Suprapubic skin (tissue), 3 donors: ENCODE data around the gene HDAC5.

Experiments used
- POLR2AphosphoS5 ChIP-seq, 3 donors: sonication (generic); formaldehyde crosslinking; IDR thresholded peaks; one replicate each; pipeline ENCODE4 v1.6.1; 2017; ENCODE audit warnings: antibody characterized with exemption in 3 of 3
- TF ChIP-seq, protein P1 (sequence below), 2 donors: fragments of 200-600 bp in 1 of 2; fragments of 450-650 bp in 1 of 2; sonication (generic) in 1 of 2; IDR thresholded peaks; one replicate each; pipeline ENCODE4 v1.5.1; 2016 to 2019; ENCODE audit warnings: antibody characterized with exemption in 2 of 2, mild to moderate bottlenecking in 1 of 2, moderate library complexity in 1 of 2

- TF ChIP-seq, protein P1, sequence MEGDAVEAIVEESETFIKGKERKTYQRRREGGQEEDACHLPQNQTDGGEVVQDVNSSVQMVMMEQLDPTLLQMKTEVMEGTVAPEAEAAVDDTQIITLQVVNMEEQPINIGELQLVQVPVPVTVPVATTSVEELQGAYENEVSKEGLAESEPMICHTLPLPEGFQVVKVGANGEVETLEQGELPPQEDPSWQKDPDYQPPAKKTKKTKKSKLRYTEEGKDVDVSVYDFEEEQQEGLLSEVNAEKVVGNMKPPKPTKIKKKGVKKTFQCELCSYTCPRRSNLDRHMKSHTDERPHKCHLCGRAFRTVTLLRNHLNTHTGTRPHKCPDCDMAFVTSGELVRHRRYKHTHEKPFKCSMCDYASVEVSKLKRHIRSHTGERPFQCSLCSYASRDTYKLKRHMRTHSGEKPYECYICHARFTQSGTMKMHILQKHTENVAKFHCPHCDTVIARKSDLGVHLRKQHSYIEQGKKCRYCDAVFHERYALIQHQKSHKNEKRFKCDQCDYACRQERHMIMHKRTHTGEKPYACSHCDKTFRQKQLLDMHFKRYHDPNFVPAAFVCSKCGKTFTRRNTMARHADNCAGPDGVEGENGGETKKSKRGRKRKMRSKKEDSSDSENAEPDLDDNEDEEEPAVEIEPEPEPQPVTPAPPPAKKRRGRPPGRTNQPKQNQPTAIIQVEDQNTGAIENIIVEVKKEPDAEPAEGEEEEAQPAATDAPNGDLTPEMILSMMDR (IDR thresholded peaks at IDR 0.05), result no peak
- TF ChIP-seq POLR2AphosphoS5 (IDR thresholded peaks at IDR 0.05), result no peak
Measured at GRCh38 chr17:44084131-44084538, 39.3 kb downstream of the HDAC5 start.
